Measurements from ENCODE around the gene SLAMF9. TPM values are rescaled to one million over a fixed set of nuclear protein-coding genes. Genes with fewer than 3 reads are reported as not detected.

The SLAMF9 gene
- total and polyA plus RNA-seq, 2 of the 8 experiments (the other 6 are each of a cell fraction or from before 2014, with no cell fraction given) = not detected

DNA sequence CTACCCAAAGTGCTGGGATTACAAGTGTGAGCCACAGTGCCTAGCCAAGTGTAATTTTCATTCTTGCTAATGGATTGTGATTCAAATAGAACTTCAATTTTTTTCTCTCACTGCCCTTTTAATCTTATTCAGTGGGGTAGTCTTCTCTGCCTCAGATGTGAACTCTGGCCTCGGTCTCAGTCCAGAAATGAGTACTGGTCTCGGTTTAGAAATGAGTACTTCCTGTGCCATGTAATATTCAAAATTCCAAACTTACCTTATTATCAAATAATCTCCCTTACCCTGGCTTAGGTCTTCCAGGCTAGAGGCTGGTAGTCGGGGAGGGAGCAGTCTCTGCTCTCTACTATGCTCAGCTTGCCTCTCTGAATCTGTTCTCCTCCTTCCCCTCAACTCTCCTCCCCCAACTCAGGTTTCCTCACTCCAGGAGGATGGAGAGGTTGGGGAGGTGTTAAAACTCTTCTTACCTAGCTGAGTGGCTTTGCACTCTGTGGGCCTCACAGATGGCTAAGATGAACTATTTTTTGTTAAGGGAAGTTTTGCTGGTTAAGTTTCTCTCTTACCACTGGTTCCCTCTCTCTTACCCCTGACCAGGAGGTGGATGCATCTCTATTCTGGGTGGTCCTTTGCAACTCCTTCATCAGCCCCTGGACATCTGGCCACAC lies 4.8 kb upstream of the SLAMF9 start:
- Histone ChIP-seq H3K36me3 (ENCODE audit: control insufficient read depth in 2 of 4, insufficient read depth in 4 of 4, low read length in 3 of 4) (no peaks in the 10 kb centered on the region), H2BK20ac (ENCODE audit: low read length) (no peak overlapping the region), H3K23me2 (ENCODE audit: low read depth, low read length) (no peaks in the 10 kb centered on the region), H3K4me2 (ENCODE audit: insufficient read depth in 1 of 2, low read depth in 2 of 2, low read length in 2 of 2) (no peak overlapping the region), H4K5ac (ENCODE audit: insufficient read length, low read depth, low read length) (no peak overlapping the region), H3K9me3 (ENCODE audit: insufficient read depth in 2 of 2, low read depth in 1 of 2, low read length in 1 of 2) (no peaks in the 10 kb centered on the region), H3K79me2 (ENCODE audit: control insufficient read depth in 1 of 2, insufficient read depth in 2 of 2, low read length in 2 of 2) (no peaks in the 10 kb centered on the region), H2AK5ac (ENCODE audit: low read depth, low read length) (no peak overlapping the region), H3K9ac (replicated peaks in 1 of 4; ENCODE audit: extremely low read depth in 1 of 4, low read depth in 3 of 4, low read length in 3 of 4) (no peak overlapping the region), H3K23ac (ENCODE audit: insufficient read length) (no peak overlapping the region), H3K27me3 (replicated peaks in 1 of 4; ENCODE audit: control insufficient read depth in 3 of 4, extremely low read depth in 1 of 4, insufficient read depth in 3 of 4, low read length in 3 of 4) (no peaks in the 10 kb centered on the region), H2BK120ac (replicated peaks; ENCODE audit: low read depth, low read length) (no peak overlapping the region), H3K27ac (ENCODE audit: low read depth, low read length) (no peak overlapping the region), H2BK12ac (ENCODE audit: low read depth, low read length) (0 out of 2 replicates have a peak overlapping the region, but pooled peaks have one; percentile 17), H4K20me1 (replicated peaks in 1 of 2; ENCODE audit: control insufficient read depth in 1 of 2, insufficient read depth in 2 of 2, low read length in 2 of 2) (no peaks in the 10 kb centered on the region), H3K4ac (replicated peaks; ENCODE audit: insufficient read length, low read depth, low read length) (no peak overlapping the region), H4K8ac (ENCODE audit: extremely low read depth, insufficient read depth, low read length) (no peak overlapping the region), H3K4me1 (replicated peaks in 1 of 4; ENCODE audit: control insufficient read depth in 3 of 4, insufficient read depth in 4 of 4, low read length in 3 of 4) (no peaks in the 10 kb centered on the region; a peak in 1 of 7 replicates), H2AFZ (ENCODE audit: low read length) (no peak overlapping the region), H2BK15ac (ENCODE audit: low read length) (no peak overlapping the region), H3K4me3 (ENCODE audit: extremely low read depth in 1 of 4, insufficient read depth in 2 of 4, low read depth in 3 of 4, low read length in 4 of 4) (no peak overlapping the region), H3K14ac (ENCODE audit: insufficient read length) (no peak overlapping the region), H3K79me1 (ENCODE audit: low read depth, low read length) (no peaks in the 10 kb centered on the region), H4K91ac (replicated peaks; ENCODE audit: insufficient read length, low read length) (no peak overlapping the region), H3K18ac (ENCODE audit: extremely low read depth, low read length) (no peak overlapping the region), H3K56ac (replicated peaks; ENCODE audit: insufficient read length, low read depth, low read length) (no peak overlapping the region), H2BK5ac (ENCODE audit: low read depth, low read length) (no peak overlapping the region)
- POLR2A ChIA-PET (ENCODE audit: partially characterized antibody) = interaction anchor here (0.9 to 1.3 kb wide), 3 partner anchors 11 to 36 kb away, joined by 3 to 5 read pairs (median 3); partner anchors contain the start of gene IGSF9
- CTCF ChIA-PET (ENCODE audit: partially characterized antibody) = interaction anchor here (0.6 to 35.5 kb wide), 6 partner anchors 12 to 1116 kb away, joined by 3 to 696 read pairs (median 6); no protein-coding TSS in a partner anchor
- 82% methylated on average over 3 of the region's 3 CpGs; no CpG with 5 or more reads in 1 of the 2 experiments for WGBS, 2 experiments (ENCODE audit: extremely low coverage in 1 of 2, insufficient coverage in 1 of 2, insufficient read length in 1 of 2, insufficient replicate concordance in 2 of 2, low coverage in 1 of 2, low lambda C conversion rate in 2 of 2, missing lambda C conversion rate in 1 of 2)
- FAIRE-seq (no peak), DNase-seq (ENCODE audit: low read depth in 1 of 2, low spot score in 2 of 2) (no peak)
- no peak for TF ChIP-seq BCL11A (IDR thresholded peaks at IDR 0.05; ENCODE audit: low read depth in 2 of 2, low read length in 2 of 2)
- TF ChIP-seq HDAC2 (IDR thresholded peaks at IDR 0.05; ENCODE audit: borderline replicate concordance in 1 of 2, low read depth in 2 of 2, low read length in 2 of 2) = no peak
- TF ChIP-seq, protein P1, sequence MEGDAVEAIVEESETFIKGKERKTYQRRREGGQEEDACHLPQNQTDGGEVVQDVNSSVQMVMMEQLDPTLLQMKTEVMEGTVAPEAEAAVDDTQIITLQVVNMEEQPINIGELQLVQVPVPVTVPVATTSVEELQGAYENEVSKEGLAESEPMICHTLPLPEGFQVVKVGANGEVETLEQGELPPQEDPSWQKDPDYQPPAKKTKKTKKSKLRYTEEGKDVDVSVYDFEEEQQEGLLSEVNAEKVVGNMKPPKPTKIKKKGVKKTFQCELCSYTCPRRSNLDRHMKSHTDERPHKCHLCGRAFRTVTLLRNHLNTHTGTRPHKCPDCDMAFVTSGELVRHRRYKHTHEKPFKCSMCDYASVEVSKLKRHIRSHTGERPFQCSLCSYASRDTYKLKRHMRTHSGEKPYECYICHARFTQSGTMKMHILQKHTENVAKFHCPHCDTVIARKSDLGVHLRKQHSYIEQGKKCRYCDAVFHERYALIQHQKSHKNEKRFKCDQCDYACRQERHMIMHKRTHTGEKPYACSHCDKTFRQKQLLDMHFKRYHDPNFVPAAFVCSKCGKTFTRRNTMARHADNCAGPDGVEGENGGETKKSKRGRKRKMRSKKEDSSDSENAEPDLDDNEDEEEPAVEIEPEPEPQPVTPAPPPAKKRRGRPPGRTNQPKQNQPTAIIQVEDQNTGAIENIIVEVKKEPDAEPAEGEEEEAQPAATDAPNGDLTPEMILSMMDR (IDR thresholded peaks at IDR 0.05; ENCODE audit: control extremely low read depth in 1 of 3, insufficient read depth in 1 of 3, low read depth in 1 of 3, low read length in 3 of 3) = no peak
- no peak for TF ChIP-seq GTF2F1 (IDR thresholded peaks at IDR 0.05; ENCODE audit: borderline replicate concordance, low read depth, low read length)
- TF ChIP-seq RXRA (IDR thresholded peaks at IDR 0.05; ENCODE audit: insufficient read depth, low read depth, low read length) = no peak
- no peak for TF ChIP-seq HDAC6 (IDR thresholded peaks at IDR 0.05; ENCODE audit: low read depth, low read length)
- no peak for TF ChIP-seq GABPA (IDR thresholded peaks at IDR 0.05; ENCODE audit: borderline replicate concordance, insufficient read depth, low read length)
- TF ChIP-seq RNF2 (IDR thresholded peaks at IDR 0.05; ENCODE audit: borderline replicate concordance, low read depth, low read length, missing control alignments, poor library complexity, severe bottlenecking) = no peak

Data from H1 (cell line).